H1 (cell line): ENCODE results near the gene RBBP9. TPM values are rescaled to one million over a fixed set of nuclear protein-coding genes. Genes with fewer than 3 reads are reported as not detected.

Experiments
- CTCF ChIA-PET: fragments of 300-600 bp; sonication (Branson Sonifier 250); formaldehyde crosslinking; loops from one replicate; lab custom pipeline; 2021; ENCODE audit not compliant: partially characterized antibody; lab: Charles Lee
- POLR2A ChIA-PET: fragments of 300-600 bp; sonication (Branson Sonifier 250); formaldehyde crosslinking; loops from one replicate; lab custom pipeline; 2021; ENCODE audit warnings: inconsistent platforms; ENCODE audit not compliant: partially characterized antibody; lab: Charles Lee
- DNase-seq, 2 experiments: peaks; one replicate each; pipeline versions ENCODE4 v3.0.0 to v3.0.0-alpha.2; 2010 to 2022; ENCODE audit warnings: low spot score in 2 of 2, low read depth in 1 of 2, mixed read lengths in 1 of 2
- FAIRE-seq: peaks from 2 replicates; lab custom pipeline; 2011; peaks lifted over from hg19 to GRCh38; lab: Jason Lieb, UNC
- H2AFZ ChIP-seq: 2 replicates; pipeline ENCODE4 v1.8.1; 2012; ENCODE audit warnings: low read length, inconsistent platforms
- H2AK5ac ChIP-seq: 2 replicates; pipeline ENCODE4 v1.6.1; 2013; ENCODE audit warnings: low read depth, low read length
- H2BK120ac ChIP-seq: replicated peaks from 2 replicates; pipeline ENCODE3; 2013; ENCODE audit warnings: low read depth, low read length, inconsistent platforms
- H2BK12ac ChIP-seq: 2 replicates; pipeline ENCODE4 v1.6.1; 2013; ENCODE audit warnings: low read depth, low read length
- H2BK15ac ChIP-seq: 2 replicates; pipeline ENCODE4 v1.6.1; 2013; ENCODE audit warnings: low read length
- H2BK20ac ChIP-seq: 2 replicates; pipeline ENCODE4 v1.6.1; 2013; ENCODE audit warnings: low read length
- H2BK5ac ChIP-seq: 2 replicates; pipeline ENCODE4 v1.6.1; 2013; ENCODE audit warnings: low read depth, low read length
- H3K14ac ChIP-seq: 2 replicates; pipeline ENCODE4 v1.6.1; 2013; ENCODE audit warnings: inconsistent platforms; ENCODE audit not compliant: insufficient read length
- H3K18ac ChIP-seq: 2 replicates; pipeline ENCODE4 v1.6.1; 2013; ENCODE audit warnings: low read length; ENCODE audit errors: extremely low read depth
- H3K23ac ChIP-seq: 2 replicates; pipeline ENCODE4 v1.6.1; 2013; ENCODE audit warnings: inconsistent platforms; ENCODE audit not compliant: insufficient read length
- H3K23me2 ChIP-seq: 2 replicates; pipeline ENCODE4 v1.6.1; 2013; ENCODE audit warnings: low read depth, low read length
- H3K27ac ChIP-seq: 2 replicates; pipeline ENCODE4 v1.6.1; 2011; ENCODE audit warnings: low read depth, low read length, inconsistent platforms
- H3K27me3 ChIP-seq, 4 experiments: replicated peaks in 1 of 4; 1 replicate in 1 of 4; 2 replicates in 3 of 4; pipeline versions ENCODE4 v1.6.1 to v1.8.1; 2011 to 2013; ENCODE audit warnings: low read length in 3 of 4, mild to moderate bottlenecking in 3 of 4, inconsistent platforms in 2 of 4, mixed read lengths in 2 of 4, moderate library complexity in 1 of 4; ENCODE audit not compliant: control insufficient read depth in 3 of 4, insufficient read depth in 3 of 4; ENCODE audit errors: extremely low read depth in 1 of 4
- H3K36me3 ChIP-seq, 4 experiments: 2 replicates each; pipeline versions ENCODE4 v1.6.1 to v1.8.1; 2011 to 2013; ENCODE audit warnings: mild to moderate bottlenecking in 4 of 4, low read length in 3 of 4, moderate library complexity in 2 of 4, control low read depth in 1 of 4, inconsistent platforms in 1 of 4; ENCODE audit not compliant: insufficient read depth in 4 of 4, control insufficient read depth in 2 of 4
- H3K4ac ChIP-seq: replicated peaks from 2 replicates; pipeline ENCODE3; 2013; ENCODE audit warnings: low read length, low read depth, mixed read lengths, inconsistent platforms; ENCODE audit not compliant: insufficient read length
- H3K4me1 ChIP-seq, 4 experiments: replicated peaks in 1 of 4; 1 replicate in 1 of 4; 2 replicates in 3 of 4; pipeline versions ENCODE4 v1.6.1 to v1.8.1; 2011 to 2013; ENCODE audit warnings: low read length in 3 of 4, inconsistent platforms in 2 of 4, mixed read lengths in 1 of 4; ENCODE audit not compliant: insufficient read depth in 4 of 4, control insufficient read depth in 3 of 4
- H3K4me2 ChIP-seq, 2 experiments: 2 replicates each; pipeline versions ENCODE4 v1.6.1 to v1.8.1; 2011 to 2013; ENCODE audit warnings: low read depth in 2 of 2, low read length in 2 of 2, control low read depth in 1 of 2, inconsistent platforms in 1 of 2, mild to moderate bottlenecking in 1 of 2; ENCODE audit not compliant: insufficient read depth in 1 of 2
- H3K4me3 ChIP-seq, 4 experiments: fragments of 200-600, 300-600 bp in 1 of 4; sonication (generic), shearing (Covaris generic), sonication (Bioruptor Twin) in 1 of 4; 2 replicates each; pipeline versions ENCODE4 v1.5.1 to v1.8.1; 2011 to 2016; ENCODE audit warnings: low read length in 4 of 4, low read depth in 3 of 4, control low read depth in 2 of 4, inconsistent platforms in 2 of 4, mild to moderate bottlenecking in 2 of 4, mixed read lengths in 1 of 4, moderate library complexity in 1 of 4; ENCODE audit not compliant: insufficient read depth in 2 of 4; ENCODE audit errors: extremely low read depth in 1 of 4
- H3K56ac ChIP-seq: replicated peaks from 2 replicates; pipeline ENCODE3; 2013; ENCODE audit warnings: low read depth, mild to moderate bottlenecking, mixed read lengths, low read length, inconsistent platforms; ENCODE audit not compliant: insufficient read length
- H3K79me1 ChIP-seq: 2 replicates; pipeline ENCODE4 v1.6.1; 2013; ENCODE audit warnings: low read depth, low read length, control low read depth
- H3K79me2 ChIP-seq, 2 experiments: 2 replicates each; pipeline versions ENCODE4 v1.6.1 to v1.8.1; 2012 to 2013; ENCODE audit warnings: low read length in 2 of 2, mild to moderate bottlenecking in 2 of 2, inconsistent platforms in 1 of 2; ENCODE audit not compliant: insufficient read depth in 2 of 2, control insufficient read depth in 1 of 2
- H3K9ac ChIP-seq, 4 experiments: replicated peaks in 1 of 4; 1 replicate in 1 of 4; 2 replicates in 3 of 4; pipeline versions ENCODE4 v1.6.1 to v1.8.1; 2011 to 2013; ENCODE audit warnings: low read depth in 3 of 4, low read length in 3 of 4, control low read depth in 2 of 4, mild to moderate bottlenecking in 2 of 4, moderate library complexity in 2 of 4, inconsistent platforms in 1 of 4; ENCODE audit errors: extremely low read depth in 1 of 4
- H3K9me3 ChIP-seq, 2 experiments: 2 replicates each; pipeline versions ENCODE4 v1.6.1 to v1.8.1; 2012 to 2013; ENCODE audit warnings: mild to moderate bottlenecking in 2 of 2, moderate library complexity in 2 of 2, control low read depth in 1 of 2, inconsistent platforms in 1 of 2, low read depth in 1 of 2, low read length in 1 of 2, mixed read lengths in 1 of 2; ENCODE audit not compliant: insufficient read depth in 2 of 2
- H4K20me1 ChIP-seq, 2 experiments: replicated peaks in 1 of 2; 2 replicates each; pipeline versions ENCODE3 to v1.8.1; 2011 to 2013; ENCODE audit warnings: inconsistent platforms in 2 of 2, low read length in 2 of 2, mild to moderate bottlenecking in 1 of 2; ENCODE audit not compliant: insufficient read depth in 2 of 2, control insufficient read depth in 1 of 2
- H4K5ac ChIP-seq: 2 replicates; pipeline ENCODE4 v1.6.1; 2013; ENCODE audit warnings: low read length, low read depth, mixed read lengths, inconsistent platforms; ENCODE audit not compliant: insufficient read length
- H4K8ac ChIP-seq: 2 replicates; pipeline ENCODE4 v1.8.0; 2013; ENCODE audit warnings: mild to moderate bottlenecking, moderate library complexity, low read length, inconsistent platforms; ENCODE audit not compliant: insufficient read depth; ENCODE audit errors: extremely low read depth
- H4K91ac ChIP-seq: replicated peaks from 2 replicates; pipeline ENCODE3; 2013; ENCODE audit warnings: low read length, mixed read lengths, inconsistent platforms; ENCODE audit not compliant: insufficient read length
- BACH1 ChIP-seq: IDR thresholded peaks from 2 replicates; pipeline ENCODE4 v1.6.1; 2012; ENCODE audit warnings: low read length, improper control_type of control experiment
- BCL11A ChIP-seq, 2 experiments: IDR thresholded peaks; one replicate each; pipeline ENCODE4 v1.6.1; 2011; ENCODE audit warnings: low read depth in 2 of 2, low read length in 2 of 2, mild to moderate bottlenecking in 2 of 2
- RAD21 ChIP-seq, 2 experiments: IDR thresholded peaks in 1 of 2; conservative IDR thresholded peaks in 1 of 2; 2 replicates each; pipeline ENCODE4 v1.6.1; 2011; ENCODE audit warnings: low read depth in 2 of 2, low read length in 2 of 2, improper control_type of control experiment in 1 of 2, inconsistent platforms in 1 of 2, mild to moderate bottlenecking in 1 of 2, moderate library complexity in 1 of 2
- SP4 ChIP-seq: IDR thresholded peaks from 2 replicates; pipeline ENCODE4 v1.6.1; 2012; ENCODE audit warnings: low read length, inconsistent platforms
- SRF ChIP-seq: IDR thresholded peaks from 2 replicates; pipeline ENCODE4 v1.6.1; 2011; ENCODE audit warnings: mild to moderate bottlenecking, low read depth, low read length, moderate library complexity
- TBP ChIP-seq: IDR thresholded peaks from 2 replicates; pipeline ENCODE4 v1.6.1; 2011; ENCODE audit warnings: low read depth, low read length, improper control_type of control experiment
- WGBS, 2 experiments: shearing (Covaris generic) in 1 of 2; methylation state at CpG; one replicate each; pipeline versions ENCODE4 v1.1.6 to v1.1.7; 2013 to 2015; ENCODE audit warnings: low lambda C conversion rate in 2 of 2, mixed read lengths in 2 of 2, inconsistent platforms in 1 of 2, low coverage in 1 of 2, missing lambda C conversion rate in 1 of 2; ENCODE audit not compliant: insufficient replicate concordance in 2 of 2, insufficient coverage in 1 of 2, insufficient read length in 1 of 2; ENCODE audit errors: extremely low coverage in 1 of 2, missing lambda C conversion rate in 1 of 2; 5-methylcytosine and 5-hydroxymethylcytosine counted together
- polyA plus RNA-seq, 7 experiments: library from polyadenylated mRNA; depleted of rRNA in 3 of 7; stranded (reverse) in 5 of 7; unstranded in 2 of 7; fragments of >200 nt in 5 of 7; fragments of 200-250 nt in 2 of 7; gene quantifications; 1 replicate in 5 of 7; 2 replicates in 1 of 7; 4 replicates in 1 of 7; pipeline versions ENCODE4 v1.2.1 to v1.2.3, GENCODE V29; 2011 to 2013; ENCODE audit warnings: missing spikeins in 2 of 7, mixed read lengths in 2 of 7
- total RNA-seq: library from RNA; stranded (reverse); fragmentation: NEBNext Ultra II Directional; extraction: Animal tissue kit (Norgen Biotek cat#: 25700); gene quantifications from 2 replicates; pipeline ENCODE4 v1.2.1, GENCODE V29; 2021

RBBP9 gene
- total and polyA plus RNA-seq, 2 of the 8 experiments (the other 6 are each of a cell fraction or from before 2014, with no cell fraction given), result 9.5 to 13.5 TPM

DNA sequence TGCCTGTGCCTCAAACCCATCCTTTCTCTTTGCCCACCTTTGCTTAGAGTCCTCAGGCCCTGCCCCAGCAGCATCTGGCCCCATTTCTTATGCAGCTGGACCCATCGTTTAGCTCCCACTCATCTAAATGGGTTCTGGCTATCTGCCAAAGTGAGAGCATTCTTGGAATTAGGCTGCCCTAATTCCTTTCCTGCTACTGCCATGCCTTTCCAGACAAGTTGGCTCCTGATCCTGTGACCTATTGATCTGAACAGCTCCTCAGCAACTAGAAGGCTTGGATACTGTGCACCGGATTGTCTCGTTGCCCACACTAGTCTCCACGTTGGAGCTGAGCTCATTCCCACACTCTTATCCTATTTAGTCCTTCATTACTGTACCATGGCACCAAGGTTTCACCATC lies 53.1 kb downstream of the RBBP9 start:
- no peak overlapping the region for H2BK120ac ChIP-seq
- no peak overlapping the region for H3K18ac ChIP-seq
- H2AFZ ChIP-seq, result no peak overlapping the region
- H3K9ac ChIP-seq, result no peak overlapping the region; a peak in 1 of 7 replicates
- no peaks in the 10 kb centered on the region for H3K79me2 ChIP-seq
- TF ChIP-seq TBP (no peak), RAD21 (IDR thresholded peaks at IDR 0.05 in 1 of 2, conservative IDR thresholded peaks at IDR 0.05 in 1 of 2; ENCODE audit: low read depth in 2 of 2, low read length in 2 of 2) (no peak), BCL11A (IDR thresholded peaks at IDR 0.05; ENCODE audit: low read depth in 2 of 2, low read length in 2 of 2) (no peak), SRF (no peak), BACH1 (no peak), SP4 (no peak)
- TF ChIP-seq, all 59 proteins: peak for 0
- H3K36me3 ChIP-seq, result no peaks in the 10 kb centered on the region
- WGBS, 2 experiments, result 90% methylated on average over 4 of the region's 4 CpGs; no CpG with 5 or more reads in 1 of the 2 experiments
- H4K5ac ChIP-seq, result no peak overlapping the region
- H3K4ac ChIP-seq, result no peak overlapping the region
- no peaks in the 10 kb centered on the region for H3K79me1 ChIP-seq
- no peak overlapping the region for H3K4me2 ChIP-seq
- no peak overlapping the region for H3K56ac ChIP-seq
- no peak overlapping the region for H2BK20ac ChIP-seq
- H4K8ac ChIP-seq, result no peak overlapping the region
- no peak overlapping the region for H3K14ac ChIP-seq
- no peak overlapping the region for H2BK15ac ChIP-seq
- no peaks in the 10 kb centered on the region for H3K23me2 ChIP-seq
- H3K4me3 ChIP-seq, result no peak overlapping the region
- H3K23ac ChIP-seq, result no peak overlapping the region
- DNase-seq (no peak), FAIRE-seq (no peak)
- no peaks in the 10 kb centered on the region for H4K20me1 ChIP-seq
- ChIA-PET POLR2A (interaction anchor here (0.8 kb wide), 1 partner anchor 128 kb away, joined by 3 read pairs; no protein-coding TSS in a partner anchor), CTCF (interaction anchor here (1.2 to 1.4 kb wide), 3 partner anchors 8 to 11 kb away, joined by 3 to 4 read pairs (median 3); no protein-coding TSS in a partner anchor)
- no peak overlapping the region for H2BK12ac ChIP-seq
- H2BK5ac ChIP-seq, result no peak overlapping the region
- H3K27ac ChIP-seq, result no peak overlapping the region
- H2AK5ac ChIP-seq, result no peak overlapping the region
- H3K9me3 ChIP-seq, result no peaks in the 10 kb centered on the region
- no peaks in the 10 kb centered on the region for H3K27me3 ChIP-seq
- no peak overlapping the region for H4K91ac ChIP-seq
- H3K4me1 ChIP-seq, result no peaks in the 10 kb centered on the region
